Panc1 (cell line): ENCODE results near the gene SPECC1. TPM values are rescaled to one million over a fixed set of nuclear protein-coding genes. Genes with fewer than 3 reads are reported as not detected.

Experiments
- ATAC-seq: fragments of 200-7000 bp; cut with Tn5 transposase; 2 replicates; pipeline ENCODE4 v1.9.1; 2020; ENCODE audit warnings: mild to moderate bottlenecking, moderate library complexity
- BruUV-seq: library from RNA; stranded (reverse); fragments of 400-500 nt; replicated peaks from 2 replicates; lab custom pipeline; 2021; lab: Mats Ljungman, UMichigan
- CTCF ChIA-PET: fragments of 300-600 bp; sonication (Branson Sonifier 250); formaldehyde crosslinking; loops from one replicate; lab custom pipeline; 2022; ENCODE audit warnings: antibody characterized with exemption; lab: Charles Lee
- POLR2A ChIA-PET: fragments of 300-600 bp; sonication (Branson Sonifier 250); formaldehyde crosslinking; loops from one replicate; lab custom pipeline; 2022; ENCODE audit warnings: antibody characterized with exemption; lab: Charles Lee
- DNase-seq: peaks from one replicate; pipeline ENCODE4 v3.0.0-alpha.2; 2010; ENCODE audit warnings: low read depth, low spot score
- H3K27ac ChIP-seq: 2 replicates; pipeline ENCODE4 v1.5.1; 2011; ENCODE audit warnings: mild to moderate bottlenecking, low read length, inconsistent platforms
- H3K27me3 ChIP-seq: fragments of 200-500 bp; sonication (Bioruptor generic); 2 replicates; pipeline ENCODE4 v1.6.0; 2014; ENCODE audit warnings: low read length, inconsistent platforms; ENCODE audit not compliant: control insufficient read depth, insufficient read depth
- H3K36me3 ChIP-seq: fragments of 200-500 bp; sonication (Bioruptor generic); 2 replicates; pipeline ENCODE4 v1.5.1; 2014; ENCODE audit warnings: inconsistent platforms, mild to moderate bottlenecking, low read length, moderate library complexity; ENCODE audit not compliant: control insufficient read depth, insufficient read depth
- H3K4me1 ChIP-seq: 2 replicates; pipeline ENCODE4 v1.5.1; 2011; ENCODE audit warnings: inconsistent platforms, mild to moderate bottlenecking, low read length, moderate library complexity; ENCODE audit not compliant: control insufficient read depth, insufficient read depth
- H3K4me3 ChIP-seq, 2 experiments: 2 replicates each; pipeline ENCODE4 v1.5.1; 2011 to 2012; ENCODE audit warnings: low read depth in 2 of 2, low read length in 2 of 2, mild to moderate bottlenecking in 2 of 2, inconsistent platforms in 1 of 2, moderate library complexity in 1 of 2
- H3K9me3 ChIP-seq: fragments of 200-500 bp; sonication (Bioruptor generic); 2 replicates; pipeline ENCODE4 v1.5.1; 2014; ENCODE audit warnings: low read depth, mild to moderate bottlenecking, inconsistent platforms, low read length, moderate library complexity; ENCODE audit not compliant: control insufficient read depth, insufficient read depth
- POLR2AphosphoS5 ChIP-seq: IDR thresholded peaks from 2 replicates; pipeline ENCODE4 v1.6.1; 2012; ENCODE audit warnings: mild to moderate bottlenecking, low read depth, low read length, moderate library complexity
- REST ChIP-seq, 2 experiments: IDR thresholded peaks; 2 replicates each; pipeline ENCODE4 v1.6.1; 2011 to 2012; ENCODE audit warnings: low read depth in 2 of 2, control low read depth in 1 of 2, low read length in 1 of 2, mild to moderate bottlenecking in 1 of 2, moderate library complexity in 1 of 2; ENCODE audit not compliant: insufficient read depth in 1 of 2
- SIN3A ChIP-seq: IDR thresholded peaks from 2 replicates; pipeline ENCODE4 v1.6.1; 2012; ENCODE audit warnings: low read depth, mild to moderate bottlenecking, low read length, moderate library complexity, borderline replicate concordance; ENCODE audit not compliant: insufficient read depth
- TCF7L2 ChIP-seq: IDR thresholded peaks from 2 replicates; pipeline ENCODE4 v1.6.1; 2011; ENCODE audit warnings: mild to moderate bottlenecking, low read depth, low read length, inconsistent platforms
- in situ Hi-C: cut with HindIII; loops from 2 replicates; pipeline ENCODE4 v1.10.0; 2016; ENCODE audit warnings: low sequenced_read_pairs, low pct_unique_long_range_greater_than_20kb
- intact Hi-C: fragments of 100-400 bp; cut with micrococcal nuclease; formaldehyde crosslinking; loops from one replicate; pipeline ENCODE4 v1.10.0; 2022; ENCODE audit not compliant: unreplicated experiment
- total RNA-seq: library from RNA; stranded (reverse); gene quantifications from one replicate; pipeline ENCODE4 v1.2.1, GENCODE V29; 2021; ENCODE audit not compliant: unreplicated experiment
- TF ChIP-seq, protein P1 (sequence below): fragments of 450-650 bp; IDR thresholded peaks from 2 replicates; pipeline ENCODE4 v1.5.1; 2017; ENCODE audit warnings: mild to moderate bottlenecking

SPECC1 gene
- total RNA-seq, 1 experiment from 2014 or later: 80.8 TPM

DNA sequence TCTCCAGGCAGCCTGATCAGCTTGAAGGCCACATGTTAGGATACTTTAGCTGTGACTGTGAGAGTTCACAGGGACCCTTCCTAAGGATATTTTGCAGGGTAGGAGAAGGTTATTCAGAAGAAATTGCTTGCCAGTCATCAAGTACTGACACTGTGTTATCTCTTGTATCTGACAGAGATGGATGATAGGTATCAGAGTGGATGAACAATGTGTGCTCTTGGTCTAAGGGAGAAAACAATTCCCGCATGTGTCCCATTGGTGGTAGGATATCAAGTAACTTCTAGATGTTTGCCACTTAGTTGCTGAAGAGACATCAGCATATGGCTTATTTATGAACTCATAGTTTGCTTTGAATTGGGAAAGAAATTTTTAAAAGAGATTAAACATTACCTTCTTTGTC, 219.3 kb downstream of the SPECC1 start:
- Histone ChIP-seq H3K9me3 (no peaks in the 10 kb centered on the region), H3K27ac (no peak overlapping the region), H3K4me1 (peaks cover 7% of the 10 kb centered on the region), H3K36me3 (peaks cover 7% of the 10 kb centered on the region; the same call in 1 of the 2 replicates), H3K27me3 (no peaks in the 10 kb centered on the region), H3K4me3 (no peak overlapping the region)
- ATAC-seq (no peak), DNase-seq (no peak)
- ChIA-PET POLR2A (no interaction called here), CTCF (no interaction called here)
- intact Hi-C loops: loop anchor here (5.0 kb wide), 1 partner anchor 236 kb away; no protein-coding TSS in a partner anchor
- in situ Hi-C loops: no loop called here
- no peak for TF ChIP-seq TCF7L2
- TF ChIP-seq, protein P1, sequence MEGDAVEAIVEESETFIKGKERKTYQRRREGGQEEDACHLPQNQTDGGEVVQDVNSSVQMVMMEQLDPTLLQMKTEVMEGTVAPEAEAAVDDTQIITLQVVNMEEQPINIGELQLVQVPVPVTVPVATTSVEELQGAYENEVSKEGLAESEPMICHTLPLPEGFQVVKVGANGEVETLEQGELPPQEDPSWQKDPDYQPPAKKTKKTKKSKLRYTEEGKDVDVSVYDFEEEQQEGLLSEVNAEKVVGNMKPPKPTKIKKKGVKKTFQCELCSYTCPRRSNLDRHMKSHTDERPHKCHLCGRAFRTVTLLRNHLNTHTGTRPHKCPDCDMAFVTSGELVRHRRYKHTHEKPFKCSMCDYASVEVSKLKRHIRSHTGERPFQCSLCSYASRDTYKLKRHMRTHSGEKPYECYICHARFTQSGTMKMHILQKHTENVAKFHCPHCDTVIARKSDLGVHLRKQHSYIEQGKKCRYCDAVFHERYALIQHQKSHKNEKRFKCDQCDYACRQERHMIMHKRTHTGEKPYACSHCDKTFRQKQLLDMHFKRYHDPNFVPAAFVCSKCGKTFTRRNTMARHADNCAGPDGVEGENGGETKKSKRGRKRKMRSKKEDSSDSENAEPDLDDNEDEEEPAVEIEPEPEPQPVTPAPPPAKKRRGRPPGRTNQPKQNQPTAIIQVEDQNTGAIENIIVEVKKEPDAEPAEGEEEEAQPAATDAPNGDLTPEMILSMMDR: no peak
- no peak for TF ChIP-seq POLR2AphosphoS5
- TF ChIP-seq SIN3A: no peak
- TF ChIP-seq REST (IDR thresholded peaks at IDR 0.05; ENCODE audit: insufficient read depth in 1 of 2, low read depth in 2 of 2, low read length in 1 of 2): no peak
- BruUV-seq: no TSS peak

DNA sequence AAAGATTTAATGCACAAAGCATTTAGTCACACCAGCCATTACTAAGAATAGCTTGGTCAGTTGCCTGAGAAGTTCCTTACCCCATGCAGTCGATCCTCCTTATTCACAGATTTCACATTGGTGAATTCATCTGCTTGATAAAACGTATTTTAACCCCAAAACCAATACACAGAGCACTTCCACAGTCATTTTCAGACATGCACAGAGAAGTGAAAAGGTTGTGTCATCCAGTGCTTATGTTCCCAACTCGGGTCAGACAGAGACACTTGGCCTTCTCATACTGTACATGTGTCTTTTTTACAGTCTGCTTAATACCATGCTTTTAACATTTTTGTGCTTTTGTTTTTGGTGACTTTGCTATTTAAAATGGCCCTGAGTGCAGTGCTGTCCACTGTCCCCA, 219.7 kb downstream of the SPECC1 start:
- no peak overlapping the region for H3K4me3 ChIP-seq
- no peaks in the 10 kb centered on the region for H3K9me3 ChIP-seq
- ATAC-seq: no peak
- POLR2A ChIA-PET: no interaction called here
- peaks cover 3% of the 10 kb centered on the region for H3K4me1 ChIP-seq
- H3K27ac ChIP-seq: no peak overlapping the region
- DNase-seq: no peak
- no peaks in the 10 kb centered on the region for H3K27me3 ChIP-seq
- BruUV-seq: no TSS peak
- in situ Hi-C loops: no loop called here
- CTCF ChIA-PET: no interaction called here
- peaks cover 7% of the 10 kb centered on the region; the same call in 1 of the 2 replicates for H3K36me3 ChIP-seq
- intact Hi-C loops: loop anchor here (5.0 kb wide), 1 partner anchor 237 kb away; no protein-coding TSS in a partner anchor
- TF ChIP-seq POLR2AphosphoS5 (no peak), SIN3A (no peak), REST (IDR thresholded peaks at IDR 0.05; ENCODE audit: insufficient read depth in 1 of 2, low read depth in 2 of 2, low read length in 1 of 2) (no peak), TCF7L2 (no peak)
- TF ChIP-seq, protein P1: no peak
